ENCODE data around the gene COL25A1. TPM values are rescaled to one million over a fixed set of nuclear protein-coding genes. Genes with fewer than 3 reads are reported as not detected.

COL25A1 gene
- total RNA-seq, 1 experiment from 2014 or later = 4.2 TPM

GRCh38 chr4:109067508-109068235, 234.8 kb downstream of the COL25A1 start:
- H4K91ac ChIP-seq (ENCODE audit: insufficient read length, low read depth, low read length) = no peak overlapping the region
- H3K56ac ChIP-seq (ENCODE audit: insufficient read length, low read depth, low read length) = no peak overlapping the region
- no CpG with 5 or more reads among the region's 4 CpGs for WGBS (ENCODE audit: extremely low coverage, insufficient read length, low lambda C conversion rate)
- no peak for DNase-seq
- no peak overlapping the region for H3K4me3 Mint-ChIP-seq
- no peaks in the 10 kb centered on the region for H3K4me1 Mint-ChIP-seq
- no peaks in the 10 kb centered on the region for H3K79me1 ChIP-seq (ENCODE audit: insufficient read depth, low read depth, low read length, poor library complexity, severe bottlenecking)
- no peak overlapping the region for H2AK5ac ChIP-seq (ENCODE audit: insufficient read length, low read length)
- TF ChIP-seq, protein P1, sequence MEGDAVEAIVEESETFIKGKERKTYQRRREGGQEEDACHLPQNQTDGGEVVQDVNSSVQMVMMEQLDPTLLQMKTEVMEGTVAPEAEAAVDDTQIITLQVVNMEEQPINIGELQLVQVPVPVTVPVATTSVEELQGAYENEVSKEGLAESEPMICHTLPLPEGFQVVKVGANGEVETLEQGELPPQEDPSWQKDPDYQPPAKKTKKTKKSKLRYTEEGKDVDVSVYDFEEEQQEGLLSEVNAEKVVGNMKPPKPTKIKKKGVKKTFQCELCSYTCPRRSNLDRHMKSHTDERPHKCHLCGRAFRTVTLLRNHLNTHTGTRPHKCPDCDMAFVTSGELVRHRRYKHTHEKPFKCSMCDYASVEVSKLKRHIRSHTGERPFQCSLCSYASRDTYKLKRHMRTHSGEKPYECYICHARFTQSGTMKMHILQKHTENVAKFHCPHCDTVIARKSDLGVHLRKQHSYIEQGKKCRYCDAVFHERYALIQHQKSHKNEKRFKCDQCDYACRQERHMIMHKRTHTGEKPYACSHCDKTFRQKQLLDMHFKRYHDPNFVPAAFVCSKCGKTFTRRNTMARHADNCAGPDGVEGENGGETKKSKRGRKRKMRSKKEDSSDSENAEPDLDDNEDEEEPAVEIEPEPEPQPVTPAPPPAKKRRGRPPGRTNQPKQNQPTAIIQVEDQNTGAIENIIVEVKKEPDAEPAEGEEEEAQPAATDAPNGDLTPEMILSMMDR (conservative IDR thresholded peaks at IDR 0.05) = no peak
- no peak overlapping the region for H4K5ac ChIP-seq (ENCODE audit: insufficient read length, low read depth, low read length)
- no peak overlapping the region for H3K23ac ChIP-seq (ENCODE audit: insufficient read length, low read depth, low read length)
- no peaks in the 10 kb centered on the region for H3K9me3 ChIP-seq (ENCODE audit: control insufficient read depth, low read depth, low read length)
- no peak overlapping the region for H3K9ac ChIP-seq (ENCODE audit: extremely low read depth, insufficient read length, low read length)
- no peaks in the 10 kb centered on the region for H3K4me1 ChIP-seq (ENCODE audit: insufficient read depth, low read length)
- H3K27ac ChIP-seq (ENCODE audit: insufficient read length, low read depth, low read length) = no peak overlapping the region
- no peak overlapping the region for H3K14ac ChIP-seq (ENCODE audit: insufficient read depth, low read length)
- no peak overlapping the region for H2BK20ac ChIP-seq (ENCODE audit: low read depth, low read length, poor library complexity, severe bottlenecking)
- H3K23me2 ChIP-seq (ENCODE audit: insufficient read length, low read depth, low read length, poor library complexity, severe bottlenecking) = no peaks in the 10 kb centered on the region
- H3K27me3 Mint-ChIP-seq (ENCODE audit: low read depth) = no peaks in the 10 kb centered on the region
- no peak overlapping the region for H3K4ac ChIP-seq (ENCODE audit: low read depth, low read length)
- no peak overlapping the region for H2BK15ac ChIP-seq (ENCODE audit: low read depth, low read length)
- peaks cover 0 to under 1% (median 0%) of the 10 kb centered on the region in 3 experiments; a peak in 1 of 7 replicates for H3K36me3 Mint-ChIP-seq (ENCODE audit: insufficient read depth in 1 of 3, low read depth in 3 of 3)
- no peak overlapping the region for H3K4me2 ChIP-seq (ENCODE audit: insufficient read depth, insufficient read length, low read length)
- no peak overlapping the region for H2AFZ ChIP-seq (ENCODE audit: low read length)
- no peaks in the 10 kb centered on the region; the same call in 1 of the 2 replicates for H3K27me3 ChIP-seq (ENCODE audit: insufficient read depth, low read length)
- peaks cover 0 to 3% of the 10 kb centered on the region in 2 experiments; a peak in 1 of 5 replicates for H3K9me3 Mint-ChIP-seq
- H3K27ac Mint-ChIP-seq = no peak overlapping the region
- no peaks in the 10 kb centered on the region for H3K79me2 ChIP-seq (ENCODE audit: insufficient read depth, low read length)
- no peak overlapping the region for H4K8ac ChIP-seq (replicated peaks; ENCODE audit: insufficient read length, low read depth, low read length)
- H2BK120ac ChIP-seq (ENCODE audit: low read depth, low read length, poor library complexity, severe bottlenecking) = no peak overlapping the region
- no peak overlapping the region for H2BK5ac ChIP-seq (ENCODE audit: insufficient read length, low read length)
- no peak overlapping the region for H3K18ac ChIP-seq (ENCODE audit: insufficient read length, low read depth, low read length)
- H4K20me1 ChIP-seq (ENCODE audit: control insufficient read depth, insufficient read depth, insufficient read length) = no peaks in the 10 kb centered on the region
- H3T11ph ChIP-seq (ENCODE audit: low read length) = no peak overlapping the region
- H2BK12ac ChIP-seq (ENCODE audit: insufficient read length, low read depth, low read length) = no peak overlapping the region
